H9 (cell line): ENCODE results near the gene GAK. TPM values are rescaled to one million over a fixed set of nuclear protein-coding genes. Genes with fewer than 3 reads are reported as not detected.

Source experiments
- DNase-seq: peaks from one replicate; pipeline ENCODE4 v3.0.0-alpha.2; 2017
- H2AFZ ChIP-seq: one replicate; pipeline ENCODE4 v1.6.1; 2013; ENCODE audit warnings: mild to moderate bottlenecking, low read length, control low read depth, moderate library complexity
- H2AK5ac ChIP-seq: 2 replicates; pipeline ENCODE4 v1.6.1; 2013; ENCODE audit warnings: low read length, control low read depth, mixed read lengths; ENCODE audit not compliant: insufficient read length
- H2BK120ac ChIP-seq: one replicate; pipeline ENCODE4 v1.6.1; 2013; ENCODE audit warnings: low read depth, mild to moderate bottlenecking, low read length, control low read depth, inconsistent platforms; ENCODE audit not compliant: poor library complexity, severe bottlenecking
- H2BK12ac ChIP-seq: 2 replicates; pipeline ENCODE4 v1.6.1; 2013; ENCODE audit warnings: low read length, control low read depth, mixed read lengths, low read depth; ENCODE audit not compliant: insufficient read length
- H2BK15ac ChIP-seq: 2 replicates; pipeline ENCODE4 v1.6.1; 2013; ENCODE audit warnings: low read depth, low read length, control low read depth
- H2BK20ac ChIP-seq: one replicate; pipeline ENCODE4 v1.6.1; 2013; ENCODE audit warnings: low read depth, mild to moderate bottlenecking, low read length, control low read depth, inconsistent platforms; ENCODE audit not compliant: poor library complexity, severe bottlenecking
- H2BK5ac ChIP-seq: 2 replicates; pipeline ENCODE4 v1.6.1; 2013; ENCODE audit warnings: low read length, control low read depth, mixed read lengths; ENCODE audit not compliant: insufficient read length
- H3K14ac ChIP-seq: 2 replicates; pipeline ENCODE4 v1.6.1; 2013; ENCODE audit warnings: low read length, control low read depth; ENCODE audit not compliant: insufficient read depth
- H3K18ac ChIP-seq: 2 replicates; pipeline ENCODE4 v1.6.1; 2013; ENCODE audit warnings: low read depth, mild to moderate bottlenecking, mixed read lengths, low read length, control low read depth; ENCODE audit not compliant: insufficient read length
- H3K23ac ChIP-seq: 2 replicates; pipeline ENCODE4 v1.6.1; 2013; ENCODE audit warnings: low read length, control low read depth, mixed read lengths, low read depth; ENCODE audit not compliant: insufficient read length
- H3K23me2 ChIP-seq: 2 replicates; pipeline ENCODE4 v1.6.1; 2013; ENCODE audit warnings: low read depth, mild to moderate bottlenecking, mixed read lengths, low read length, control low read depth; ENCODE audit not compliant: insufficient read length, poor library complexity, severe bottlenecking
- H3K27ac ChIP-seq: 2 replicates; pipeline ENCODE4 v1.5.1; 2013; ENCODE audit warnings: low read length, control low read depth, mixed read lengths, low read depth; ENCODE audit not compliant: insufficient read length
- H3K27me3 ChIP-seq: 2 replicates; pipeline ENCODE4 v1.6.1; 2013; ENCODE audit warnings: low read length, control low read depth, inconsistent platforms; ENCODE audit not compliant: insufficient read depth
- H3K4ac ChIP-seq: 2 replicates; pipeline ENCODE4 v1.6.1; 2013; ENCODE audit warnings: low read depth, mild to moderate bottlenecking, control low read depth, inconsistent platforms, low read length, moderate library complexity
- H3K4me1 ChIP-seq: 2 replicates; pipeline ENCODE4 v1.6.1; 2013; ENCODE audit warnings: low read length, control low read depth, inconsistent platforms; ENCODE audit not compliant: insufficient read depth
- H3K4me2 ChIP-seq: 2 replicates; pipeline ENCODE4 v1.6.1; 2013; ENCODE audit warnings: low read length, control low read depth, mixed read lengths; ENCODE audit not compliant: insufficient read length, insufficient read depth
- H3K56ac ChIP-seq: 2 replicates; pipeline ENCODE4 v1.6.1; 2013; ENCODE audit warnings: low read depth, mild to moderate bottlenecking, mixed read lengths, low read length, control low read depth; ENCODE audit not compliant: insufficient read length
- H3K79me1 ChIP-seq: 2 replicates; pipeline ENCODE4 v1.6.1; 2013; ENCODE audit warnings: low read depth, mild to moderate bottlenecking, moderate library complexity, low read length, control low read depth, inconsistent platforms; ENCODE audit not compliant: insufficient read depth, poor library complexity, severe bottlenecking
- H3K79me2 ChIP-seq: 2 replicates; pipeline ENCODE4 v1.6.1; 2013; ENCODE audit warnings: low read length, control low read depth, inconsistent platforms; ENCODE audit not compliant: insufficient read depth
- H3K9ac ChIP-seq: 2 replicates; pipeline ENCODE4 v1.6.1; 2013; ENCODE audit warnings: low read length, control low read depth, mixed read lengths; ENCODE audit not compliant: insufficient read length; ENCODE audit errors: extremely low read depth
- H3K9me3 ChIP-seq: one replicate; pipeline ENCODE4 v1.6.1; 2013; ENCODE audit warnings: low read depth, low read length, inconsistent platforms; ENCODE audit not compliant: control insufficient read depth
- H3T11ph ChIP-seq: one replicate; pipeline ENCODE4 v1.6.1; 2013; ENCODE audit warnings: mild to moderate bottlenecking, low read length, control low read depth, inconsistent platforms
- H4K20me1 ChIP-seq: one replicate; pipeline ENCODE4 v1.6.1; 2013; ENCODE audit not compliant: control insufficient read depth, insufficient read length, insufficient read depth
- H4K5ac ChIP-seq: 2 replicates; pipeline ENCODE4 v1.6.1; 2013; ENCODE audit warnings: low read depth, mild to moderate bottlenecking, mixed read lengths, low read length, control low read depth; ENCODE audit not compliant: insufficient read length
- H4K8ac ChIP-seq: replicated peaks from 2 replicates; pipeline ENCODE4 v1.6.1; 2013; ENCODE audit warnings: low read length, control low read depth, mixed read lengths, low read depth; ENCODE audit not compliant: insufficient read length
- H4K91ac ChIP-seq: 2 replicates; pipeline ENCODE4 v1.6.1; 2013; ENCODE audit warnings: low read depth, mild to moderate bottlenecking, moderate library complexity, mixed read lengths, low read length, control low read depth; ENCODE audit not compliant: insufficient read length
- H3K27ac Mint-ChIP-seq, 3 experiments: 2 replicates in 2 of 3; 3 replicates in 1 of 3; pipeline ENCODE4 v1.8.0; 2020 to 2021; ENCODE audit warnings: mixed read lengths in 3 of 3, mild to moderate bottlenecking in 1 of 3, moderate library complexity in 1 of 3
- H3K27me3 Mint-ChIP-seq: 2 replicates; pipeline ENCODE4 v1.8.0; 2021; ENCODE audit warnings: low read depth, mild to moderate bottlenecking, moderate library complexity, mixed read lengths
- H3K36me3 Mint-ChIP-seq, 3 experiments: 2 replicates in 2 of 3; 3 replicates in 1 of 3; pipeline ENCODE4 v1.8.0; 2020 to 2021; ENCODE audit warnings: low read depth in 3 of 3, mixed read lengths in 3 of 3; ENCODE audit not compliant: insufficient read depth in 1 of 3
- H3K4me1 Mint-ChIP-seq, 2 experiments: 2 replicates each; pipeline ENCODE4 v1.8.0; 2020; ENCODE audit warnings: mixed read lengths in 2 of 2
- H3K4me3 Mint-ChIP-seq, 2 experiments: 2 replicates in 1 of 2; 3 replicates in 1 of 2; pipeline ENCODE4 v1.8.0; 2020 to 2021; ENCODE audit warnings: mild to moderate bottlenecking in 2 of 2, mixed read lengths in 2 of 2, moderate library complexity in 1 of 2
- H3K9me3 Mint-ChIP-seq, 2 experiments: 2 replicates in 1 of 2; 3 replicates in 1 of 2; pipeline ENCODE4 v1.8.0; 2020; ENCODE audit warnings: mild to moderate bottlenecking in 2 of 2, mixed read lengths in 2 of 2, moderate library complexity in 1 of 2
- CTCF ChIP-seq: fragments of 200-600 bp; sonication (generic); conservative IDR thresholded peaks from 3 replicates; pipeline ENCODE4 v1.8.0; 2021; ENCODE audit warnings: antibody characterized with exemption, mild to moderate bottlenecking
- WGBS: extraction: QIAGEN DNeasy Blood & Tissue Kit; methylation state at CpG from one replicate; pipeline ENCODE4 v1.1.7; 2013; ENCODE audit warnings: missing lambda C conversion rate, low lambda C conversion rate, mixed read lengths; ENCODE audit not compliant: insufficient read length; ENCODE audit errors: extremely low coverage; 5-methylcytosine and 5-hydroxymethylcytosine counted together
- total RNA-seq: library from RNA; stranded (reverse); gene quantifications from 2 replicates; pipeline ENCODE4 v1.2.1, GENCODE V29; 2021

Gene GAK
- total RNA-seq, 1 experiment from 2014 or later: 80.7 TPM

GRCh38 chr4:836003-836511 lies 96.1 kb downstream of the GAK start:
- Histone ChIP-seq H3K4ac (no peak overlapping the region), H3K56ac (no peak overlapping the region), H3K27me3 (no peaks in the 10 kb centered on the region), H3K9me3 (no peaks in the 10 kb centered on the region), H3K79me1 (no peaks in the 10 kb centered on the region), H3K4me1 (no peaks in the 10 kb centered on the region), H3K23me2 (no peaks in the 10 kb centered on the region), H3K27ac (no peak overlapping the region), H3T11ph (no peak overlapping the region), H4K5ac (no peak overlapping the region), H2BK120ac (no peak overlapping the region), H3K18ac (no peak overlapping the region), H2BK20ac (no peak overlapping the region), H4K8ac (no peak overlapping the region), H2BK12ac (no peak overlapping the region), H3K14ac (no peak overlapping the region), H4K91ac (no peak overlapping the region), H3K79me2 (no peaks in the 10 kb centered on the region), H3K4me2 (no peak overlapping the region), H4K20me1 (no peaks in the 10 kb centered on the region), H3K23ac (no peak overlapping the region), H2BK5ac (no peak overlapping the region), H2AK5ac (no peak overlapping the region), H2AFZ (no peak overlapping the region), H2BK15ac (no peak overlapping the region), H3K9ac (no peak overlapping the region)
- TF ChIP-seq CTCF: no peak
- no peak overlapping the region for H3K4me3 Mint-ChIP-seq
- no CpG with 5 or more reads among the region's 32 CpGs for WGBS
- peaks cover 13 to 20% of the 10 kb centered on the region in 2 experiments; a peak in 4 of 5 replicates for H3K9me3 Mint-ChIP-seq
- no peak overlapping the region; a peak in 1 of 7 replicates for H3K27ac Mint-ChIP-seq
- H3K36me3 Mint-ChIP-seq: peaks cover 0 to 3% (median 0%) of the 10 kb centered on the region in 3 experiments; a peak in 3 of 7 replicates
- no peak for DNase-seq
- H3K27me3 Mint-ChIP-seq: peaks cover 28% of the 10 kb centered on the region
- no peaks in the 10 kb centered on the region for H3K4me1 Mint-ChIP-seq
